ENCODE data around the gene BMP2K. TPM values are rescaled to one million over a fixed set of nuclear protein-coding genes. Genes with fewer than 3 reads are reported as not detected.

Gene BMP2K
- total and polyA plus RNA-seq, 2 experiments from 2014 or later, result 8.2 to 32.5 TPM

DNA sequence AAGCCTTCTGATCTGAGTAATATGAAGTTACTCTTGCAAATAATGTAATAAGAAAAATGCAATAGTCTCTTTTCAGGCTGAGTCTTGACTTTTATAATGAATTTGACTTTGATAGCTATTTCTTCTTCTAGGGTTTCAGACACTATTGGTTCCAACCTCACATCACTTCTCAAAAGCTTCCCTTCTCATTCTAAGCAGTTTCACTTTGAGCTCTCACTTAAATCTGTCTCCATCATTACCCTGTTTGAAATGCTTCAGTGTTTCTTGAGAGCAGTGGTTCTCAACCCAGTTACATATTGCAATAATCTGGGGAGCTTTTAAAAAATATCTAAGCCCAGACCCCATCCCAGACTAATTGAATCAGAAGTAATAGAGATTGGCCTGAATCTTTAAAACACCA, 40.5 kb upstream of the BMP2K start (continued):
- TF ChIP-seq, protein P1, sequence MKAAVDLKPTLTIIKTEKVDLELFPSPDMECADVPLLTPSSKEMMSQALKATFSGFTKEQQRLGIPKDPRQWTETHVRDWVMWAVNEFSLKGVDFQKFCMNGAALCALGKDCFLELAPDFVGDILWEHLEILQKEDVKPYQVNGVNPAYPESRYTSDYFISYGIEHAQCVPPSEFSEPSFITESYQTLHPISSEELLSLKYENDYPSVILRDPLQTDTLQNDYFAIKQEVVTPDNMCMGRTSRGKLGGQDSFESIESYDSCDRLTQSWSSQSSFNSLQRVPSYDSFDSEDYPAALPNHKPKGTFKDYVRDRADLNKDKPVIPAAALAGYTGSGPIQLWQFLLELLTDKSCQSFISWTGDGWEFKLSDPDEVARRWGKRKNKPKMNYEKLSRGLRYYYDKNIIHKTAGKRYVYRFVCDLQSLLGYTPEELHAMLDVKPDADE (IDR thresholded peaks at IDR 0.05), result no peak
- TF ChIP-seq STAT1 (IDR thresholded peaks at IDR 0.05; ENCODE audit: unreplicated experiment) (no peak), EZH2phosphoT487 (IDR thresholded peaks at IDR 0.05; ENCODE audit: unreplicated experiment) (no peak), ZNF114 (CRISPR knock-in tag; IDR thresholded peaks at IDR 0.05) (no peak)

DNA sequence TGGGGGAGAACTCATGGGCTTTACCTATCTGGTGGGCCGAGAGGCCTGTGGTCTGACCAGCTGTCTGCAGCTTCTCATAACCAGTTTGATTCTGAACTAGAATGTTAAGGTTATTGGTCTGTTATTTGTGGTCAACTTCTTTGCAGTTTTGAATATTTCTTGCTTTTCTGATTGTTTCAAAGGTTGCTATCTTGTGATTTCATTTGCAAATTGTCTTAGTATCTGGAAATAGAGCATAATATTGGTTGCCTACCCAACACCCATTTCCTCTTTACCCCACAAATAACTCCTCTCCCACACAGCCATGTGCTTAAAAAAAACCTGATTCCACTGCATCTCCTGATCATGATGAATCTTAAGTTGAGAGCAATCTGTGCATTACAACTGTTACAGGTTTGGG, 39.1 kb upstream of the BMP2K start:
- no peak overlapping the region for H3K4me2 ChIP-seq
- H3F3A ChIP-seq (replicated peaks; ENCODE audit: low read depth), result no peaks in the 10 kb centered on the region
- H3K4me3 Mint-ChIP-seq, result no peak overlapping the region
- DNase-seq (ENCODE audit: low spot score) (no peak), ATAC-seq (no peak)
- H3K79me2 ChIP-seq (replicated peaks; ENCODE audit: insufficient read depth), result no peaks in the 10 kb centered on the region
- no peaks in the 10 kb centered on the region for H3K9me2 ChIP-seq (ENCODE audit: insufficient read depth)
- no peaks in the 10 kb centered on the region for H3K27me3 Mint-ChIP-seq (ENCODE audit: insufficient read depth, low read depth, poor library complexity)
- no peaks in the 10 kb centered on the region for H4K20me1 ChIP-seq (replicated peaks; ENCODE audit: insufficient read depth)
- H3K9me3 Mint-ChIP-seq, result no peaks in the 10 kb centered on the region
- no peak overlapping the region for H2AFZ ChIP-seq
- H3K4me1 ChIP-seq (ENCODE audit: insufficient read depth), result no peaks in the 10 kb centered on the region
- H3K27ac Mint-ChIP-seq, result no peak overlapping the region
- H3K36me3 ChIP-seq (ENCODE audit: insufficient read depth), result no peaks in the 10 kb centered on the region
- H3K36me3 Mint-ChIP-seq (ENCODE audit: low read depth), result no peaks in the 10 kb centered on the region
- H3K4me3 ChIP-seq, result no peak overlapping the region
- TF ChIP-seq EZH2 (IDR thresholded peaks at IDR 0.05; ENCODE audit: low read depth, unreplicated experiment) (no peak), EZH2phosphoT487 (IDR thresholded peaks at IDR 0.05; ENCODE audit: unreplicated experiment) (no peak), CREB1 (CRISPR knock-in tag; IDR thresholded peaks at IDR 0.05; ENCODE audit: low read depth) (no peak), JUNB (IDR thresholded peaks at IDR 0.05; ENCODE audit: unreplicated experiment) (no peak)
- TF ChIP-seq, protein P2, sequence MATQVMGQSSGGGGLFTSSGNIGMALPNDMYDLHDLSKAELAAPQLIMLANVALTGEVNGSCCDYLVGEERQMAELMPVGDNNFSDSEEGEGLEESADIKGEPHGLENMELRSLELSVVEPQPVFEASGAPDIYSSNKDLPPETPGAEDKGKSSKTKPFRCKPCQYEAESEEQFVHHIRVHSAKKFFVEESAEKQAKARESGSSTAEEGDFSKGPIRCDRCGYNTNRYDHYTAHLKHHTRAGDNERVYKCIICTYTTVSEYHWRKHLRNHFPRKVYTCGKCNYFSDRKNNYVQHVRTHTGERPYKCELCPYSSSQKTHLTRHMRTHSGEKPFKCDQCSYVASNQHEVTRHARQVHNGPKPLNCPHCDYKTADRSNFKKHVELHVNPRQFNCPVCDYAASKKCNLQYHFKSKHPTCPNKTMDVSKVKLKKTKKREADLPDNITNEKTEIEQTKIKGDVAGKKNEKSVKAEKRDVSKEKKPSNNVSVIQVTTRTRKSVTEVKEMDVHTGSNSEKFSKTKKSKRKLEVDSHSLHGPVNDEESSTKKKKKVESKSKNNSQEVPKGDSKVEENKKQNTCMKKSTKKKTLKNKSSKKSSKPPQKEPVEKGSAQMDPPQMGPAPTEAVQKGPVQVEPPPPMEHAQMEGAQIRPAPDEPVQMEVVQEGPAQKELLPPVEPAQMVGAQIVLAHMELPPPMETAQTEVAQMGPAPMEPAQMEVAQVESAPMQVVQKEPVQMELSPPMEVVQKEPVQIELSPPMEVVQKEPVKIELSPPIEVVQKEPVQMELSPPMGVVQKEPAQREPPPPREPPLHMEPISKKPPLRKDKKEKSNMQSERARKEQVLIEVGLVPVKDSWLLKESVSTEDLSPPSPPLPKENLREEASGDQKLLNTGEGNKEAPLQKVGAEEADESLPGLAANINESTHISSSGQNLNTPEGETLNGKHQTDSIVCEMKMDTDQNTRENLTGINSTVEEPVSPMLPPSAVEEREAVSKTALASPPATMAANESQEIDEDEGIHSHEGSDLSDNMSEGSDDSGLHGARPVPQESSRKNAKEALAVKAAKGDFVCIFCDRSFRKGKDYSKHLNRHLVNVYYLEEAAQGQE (IDR thresholded peaks at IDR 0.05; ENCODE audit: unreplicated experiment), result no peak
- TF ChIP-seq, protein P1 (IDR thresholded peaks at IDR 0.05), result no peak
- no peak overlapping the region for H3K27ac ChIP-seq (ENCODE audit: low read depth)
- no peaks in the 10 kb centered on the region for H3K4me1 Mint-ChIP-seq
- H3K27me3 ChIP-seq (ENCODE audit: insufficient read depth), result no peaks in the 10 kb centered on the region

DNA sequence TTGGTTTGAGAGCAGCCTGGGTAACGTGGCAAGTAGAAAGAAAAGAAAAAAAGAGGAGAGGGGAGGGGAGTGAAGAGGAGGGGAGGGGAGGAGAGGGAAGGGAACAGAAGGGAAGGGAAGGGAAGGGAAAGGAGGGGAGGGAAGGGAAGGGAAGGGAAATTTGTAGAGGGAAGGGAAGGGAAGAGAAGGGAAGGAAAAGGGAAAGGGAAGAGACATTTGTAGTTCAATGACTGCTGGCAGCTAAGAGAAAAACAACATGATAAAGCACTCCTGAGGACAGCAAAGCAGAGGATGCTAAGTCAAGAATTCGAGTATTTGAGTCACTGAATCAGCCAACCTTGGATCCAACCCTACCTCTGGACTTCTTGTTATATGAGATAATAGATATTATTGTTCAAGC, 38.2 kb upstream of the BMP2K start:
- Histone ChIP-seq H2AFZ (no peak overlapping the region), H3K27me3 (ENCODE audit: insufficient read depth) (no peaks in the 10 kb centered on the region), H3K4me2 (no peak overlapping the region), H3K79me2 (replicated peaks; ENCODE audit: insufficient read depth) (no peaks in the 10 kb centered on the region), H3K27ac (ENCODE audit: low read depth) (no peak overlapping the region), H3F3A (replicated peaks; ENCODE audit: low read depth) (no peaks in the 10 kb centered on the region), H3K9me2 (ENCODE audit: insufficient read depth) (no peaks in the 10 kb centered on the region), H3K4me3 (no peak overlapping the region), H3K4me1 (ENCODE audit: insufficient read depth) (no peaks in the 10 kb centered on the region), H4K20me1 (replicated peaks; ENCODE audit: insufficient read depth) (no peaks in the 10 kb centered on the region), H3K36me3 (ENCODE audit: insufficient read depth) (no peaks in the 10 kb centered on the region)
- H3K36me3 Mint-ChIP-seq (ENCODE audit: low read depth), result no peaks in the 10 kb centered on the region
- H3K4me3 Mint-ChIP-seq, result no peak overlapping the region
- H3K9me3 Mint-ChIP-seq, result no peaks in the 10 kb centered on the region
- H3K27ac Mint-ChIP-seq, result no peak overlapping the region
- ATAC-seq, result no peak
- DNase-seq (ENCODE audit: low spot score), result peak; percentile 2
- H3K4me1 Mint-ChIP-seq, result no peaks in the 10 kb centered on the region
- H3K27me3 Mint-ChIP-seq (ENCODE audit: insufficient read depth, low read depth, poor library complexity), result peaks cover 2% of the 10 kb centered on the region
- TF ChIP-seq JUNB (IDR thresholded peaks at IDR 0.05; ENCODE audit: unreplicated experiment), result no peak
- no peak for TF ChIP-seq STAT1 (IDR thresholded peaks at IDR 0.05; ENCODE audit: unreplicated experiment)
- no peak for TF ChIP-seq NANOG (IDR thresholded peaks at IDR 0.05; ENCODE audit: borderline replicate concordance)
- no peak for TF ChIP-seq CREB1 (CRISPR knock-in tag; IDR thresholded peaks at IDR 0.05; ENCODE audit: low read depth)

Data from GM23338 (cell line).